A673 (cell line): ENCODE results near the gene GLI3.

Experiments used
- EZH2 ChIP-seq: fragments of 200-600 bp; sonication (generic); IDR thresholded peaks from 2 replicates; pipeline ENCODE4 v1.6.1; 2017; ENCODE audit warnings: borderline replicate concordance, low read depth, mild to moderate bottlenecking, mixed read lengths, antibody characterized with exemption, low read length; ENCODE audit not compliant: poor library complexity, severe bottlenecking
- TF ChIP-seq, protein P1 (sequence below): fragments of 300-800, 200-600 bp; sonication (generic); conservative IDR thresholded peaks from 2 replicates; pipeline ENCODE4 v1.5.1; 2017; ENCODE audit warnings: low read depth, mild to moderate bottlenecking, antibody characterized with exemption, low read length, moderate library complexity, mixed read lengths

DNA sequence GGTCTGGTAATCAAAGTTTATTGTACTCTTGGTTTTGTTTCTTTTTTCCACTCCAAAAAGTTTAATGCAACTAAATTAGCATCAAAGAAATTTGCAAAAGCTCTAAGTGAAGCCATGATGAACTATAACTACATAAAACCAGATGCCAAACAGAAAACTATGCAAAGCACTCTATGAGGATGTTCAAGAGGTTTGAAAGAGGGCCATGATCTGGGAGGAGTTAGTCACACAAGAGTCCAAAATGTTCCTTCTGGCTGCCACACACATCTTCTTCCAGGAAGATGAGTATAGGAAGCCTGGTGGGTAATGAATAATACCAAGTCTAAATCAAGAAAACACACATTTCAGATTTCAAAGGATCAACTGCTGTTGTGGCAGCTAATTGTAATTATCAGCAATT lies 28.4 kb downstream of the GLI3 start:
- no peak for TF ChIP-seq EZH2
- TF ChIP-seq, protein P1, sequence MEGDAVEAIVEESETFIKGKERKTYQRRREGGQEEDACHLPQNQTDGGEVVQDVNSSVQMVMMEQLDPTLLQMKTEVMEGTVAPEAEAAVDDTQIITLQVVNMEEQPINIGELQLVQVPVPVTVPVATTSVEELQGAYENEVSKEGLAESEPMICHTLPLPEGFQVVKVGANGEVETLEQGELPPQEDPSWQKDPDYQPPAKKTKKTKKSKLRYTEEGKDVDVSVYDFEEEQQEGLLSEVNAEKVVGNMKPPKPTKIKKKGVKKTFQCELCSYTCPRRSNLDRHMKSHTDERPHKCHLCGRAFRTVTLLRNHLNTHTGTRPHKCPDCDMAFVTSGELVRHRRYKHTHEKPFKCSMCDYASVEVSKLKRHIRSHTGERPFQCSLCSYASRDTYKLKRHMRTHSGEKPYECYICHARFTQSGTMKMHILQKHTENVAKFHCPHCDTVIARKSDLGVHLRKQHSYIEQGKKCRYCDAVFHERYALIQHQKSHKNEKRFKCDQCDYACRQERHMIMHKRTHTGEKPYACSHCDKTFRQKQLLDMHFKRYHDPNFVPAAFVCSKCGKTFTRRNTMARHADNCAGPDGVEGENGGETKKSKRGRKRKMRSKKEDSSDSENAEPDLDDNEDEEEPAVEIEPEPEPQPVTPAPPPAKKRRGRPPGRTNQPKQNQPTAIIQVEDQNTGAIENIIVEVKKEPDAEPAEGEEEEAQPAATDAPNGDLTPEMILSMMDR, result no peak
